ENCODE data around the gene PAFAH2. TPM values are rescaled to one million over a fixed set of nuclear protein-coding genes. Genes with fewer than 3 reads are reported as not detected.

PAFAH2 gene
- polyA plus RNA-seq, 1 of the 3 experiments (the other 2 are of a cell fraction): 10.8 TPM

DNA sequence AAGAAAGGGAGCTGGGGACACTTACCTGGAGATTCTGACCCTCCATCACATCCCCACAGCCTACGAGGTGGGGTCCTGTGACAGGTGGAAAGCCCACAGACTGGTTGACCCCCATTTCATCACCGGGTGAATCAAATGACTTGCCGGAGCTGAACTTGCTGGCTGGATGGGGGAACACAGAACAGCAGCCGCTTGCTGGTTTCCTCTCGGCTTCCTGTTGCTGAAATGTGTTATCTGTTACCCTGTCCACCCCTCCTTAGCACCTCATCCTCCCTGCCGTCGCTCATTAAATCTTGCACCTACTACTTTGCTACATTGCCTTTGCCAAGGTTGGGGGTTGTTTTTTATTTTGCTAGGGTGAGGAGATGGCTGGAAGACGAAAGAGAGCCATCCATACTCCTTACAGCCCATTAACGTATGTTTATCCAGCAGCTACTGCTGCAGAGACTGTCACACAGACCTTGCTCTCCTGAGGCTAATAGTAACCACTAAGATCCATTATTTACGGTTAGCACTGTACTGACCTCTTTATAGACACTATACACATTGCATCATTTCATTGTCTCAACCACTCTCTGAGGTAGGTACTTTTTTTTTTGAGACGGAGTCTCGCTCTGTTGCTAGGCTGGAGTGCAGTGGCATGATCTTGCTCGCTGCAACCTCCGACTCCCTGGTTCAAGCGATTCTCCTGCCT is 7.0 kb downstream of the PAFAH2 start:
- TF ChIP-seq, protein P1, sequence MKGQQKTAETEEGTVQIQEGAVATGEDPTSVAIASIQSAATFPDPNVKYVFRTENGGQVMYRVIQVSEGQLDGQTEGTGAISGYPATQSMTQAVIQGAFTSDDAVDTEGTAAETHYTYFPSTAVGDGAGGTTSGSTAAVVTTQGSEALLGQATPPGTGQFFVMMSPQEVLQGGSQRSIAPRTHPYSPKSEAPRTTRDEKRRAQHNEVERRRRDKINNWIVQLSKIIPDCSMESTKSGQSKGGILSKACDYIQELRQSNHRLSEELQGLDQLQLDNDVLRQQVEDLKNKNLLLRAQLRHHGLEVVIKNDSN (IDR thresholded peaks at IDR 0.05; ENCODE audit: borderline replicate concordance, low read depth): no peak
- TF ChIP-seq YY1 (IDR thresholded peaks at IDR 0.05; ENCODE audit: low read depth) (no peak), FOXM1 (IDR thresholded peaks at IDR 0.05; ENCODE audit: low read depth) (no peak), RFX5 (IDR thresholded peaks at IDR 0.05; ENCODE audit: low read length) (no peak), FOSL2 (IDR thresholded peaks at IDR 0.05; ENCODE audit: borderline replicate concordance, low read depth) (no peak)
- TF ChIP-seq, protein P2, sequence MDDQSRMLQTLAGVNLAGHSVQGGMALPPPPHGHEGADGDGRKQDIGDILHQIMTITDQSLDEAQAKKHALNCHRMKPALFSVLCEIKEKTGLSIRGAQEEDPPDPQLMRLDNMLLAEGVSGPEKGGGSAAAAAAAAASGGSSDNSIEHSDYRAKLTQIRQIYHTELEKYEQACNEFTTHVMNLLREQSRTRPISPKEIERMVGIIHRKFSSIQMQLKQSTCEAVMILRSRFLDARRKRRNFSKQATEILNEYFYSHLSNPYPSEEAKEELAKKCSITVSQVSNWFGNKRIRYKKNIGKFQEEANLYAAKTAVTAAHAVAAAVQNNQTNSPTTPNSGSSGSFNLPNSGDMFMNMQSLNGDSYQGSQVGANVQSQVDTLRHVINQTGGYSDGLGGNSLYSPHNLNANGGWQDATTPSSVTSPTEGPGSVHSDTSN (IDR thresholded peaks at IDR 0.05): no peak
- Histone ChIP-seq H3K79me2 (ENCODE audit: insufficient read depth) (peaks cover 1% of the 10 kb centered on the region; the same call in 1 of the 2 replicates), H3K4me1 (ENCODE audit: control insufficient read depth in 1 of 2, insufficient read depth in 2 of 2, low read depth in 1 of 2, low read length in 1 of 2) (peaks cover 0 to 6% of the 10 kb centered on the region in 2 experiments; a peak in 2 of 4 replicates), H3K4me2 (no peak overlapping the region), H3K9me3 (no peaks in the 10 kb centered on the region), H3K9me2 (no peaks in the 10 kb centered on the region), H3F3A (replicated peaks; ENCODE audit: insufficient read depth) (no peaks in the 10 kb centered on the region), H2AFZ (ENCODE audit: low read depth) (no peak overlapping the region), H3K9ac (no peak overlapping the region), H3K4me3 (ENCODE audit: low read depth in 2 of 2, low read length in 1 of 2) (no peak overlapping the region), H4K20me1 (ENCODE audit: insufficient read depth) (no peaks in the 10 kb centered on the region), H3K27me3 (ENCODE audit: insufficient read depth) (no peaks in the 10 kb centered on the region), H3K27ac (ENCODE audit: low read depth in 2 of 2, low read length in 1 of 2) (no peak overlapping the region), H3K36me3 (replicated peaks in 1 of 2; ENCODE audit: control insufficient read depth in 1 of 2, insufficient read depth in 2 of 2, low read length in 1 of 2) (peaks cover 6 to 19% of the 10 kb centered on the region in 2 experiments)
- ChIA-PET CTCF (interaction anchor here (0.6 to 6.7 kb wide), 6 partner anchors 10 to 236 kb away, joined by 3 to 34 read pairs (median 3); no protein-coding TSS in a partner anchor), POLR2A (no interaction called here)
- DNase-seq: no peak
- 94% methylated on average over 12 of the region's 15 CpGs for WGBS (ENCODE audit: low lambda C conversion rate)

DNA sequence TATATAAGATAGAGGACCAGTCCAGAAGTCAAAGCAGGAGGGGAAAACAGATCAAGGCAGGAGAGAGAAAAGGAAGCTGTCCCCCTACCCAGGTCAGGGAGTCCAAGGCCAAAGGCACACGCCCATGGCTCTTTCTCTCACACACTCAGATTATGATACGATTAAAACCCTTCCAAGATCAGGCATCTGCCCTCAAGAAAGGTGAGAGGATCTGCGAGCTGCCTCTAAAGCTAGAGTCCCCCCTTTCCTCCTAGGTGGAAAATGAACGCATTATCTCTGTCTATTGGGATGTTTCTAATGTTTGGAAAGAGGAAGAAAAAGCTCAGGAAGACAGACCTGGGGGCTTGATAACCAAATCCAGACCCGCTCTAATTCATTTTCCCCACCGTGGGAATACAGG is 7.6 kb downstream of the PAFAH2 start:
- Histone ChIP-seq H3K36me3 (replicated peaks in 1 of 2; ENCODE audit: control insufficient read depth in 1 of 2, insufficient read depth in 2 of 2, low read length in 1 of 2) (peaks cover 10 to 24% of the 10 kb centered on the region in 2 experiments), H3K4me3 (ENCODE audit: low read depth in 2 of 2, low read length in 1 of 2) (no peak overlapping the region), H3K9me3 (no peaks in the 10 kb centered on the region), H2AFZ (ENCODE audit: low read depth) (no peak overlapping the region), H3K4me1 (ENCODE audit: control insufficient read depth in 1 of 2, insufficient read depth in 2 of 2, low read depth in 1 of 2, low read length in 1 of 2) (peaks cover 0 to 6% of the 10 kb centered on the region in 2 experiments; a peak in 2 of 4 replicates), H3K79me2 (ENCODE audit: insufficient read depth) (no peaks in the 10 kb centered on the region), H4K20me1 (ENCODE audit: insufficient read depth) (no peaks in the 10 kb centered on the region), H3K9ac (no peak overlapping the region), H3K4me2 (no peak overlapping the region), H3K27ac (ENCODE audit: low read depth in 2 of 2, low read length in 1 of 2) (no peak overlapping the region), H3K9me2 (no peaks in the 10 kb centered on the region), H3K27me3 (ENCODE audit: insufficient read depth) (no peaks in the 10 kb centered on the region), H3F3A (replicated peaks; ENCODE audit: insufficient read depth) (no peaks in the 10 kb centered on the region)
- POLR2A ChIA-PET: no interaction called here
- CTCF ChIA-PET: interaction anchor here (0.6 to 6.7 kb wide), 6 partner anchors 7 to 95 kb away, joined by 3 to 34 read pairs (median 4); partner anchors contain the start of gene PAFAH2
- 91% methylated on average over 6 of the region's 6 CpGs for WGBS (ENCODE audit: low lambda C conversion rate)
- TF ChIP-seq, protein P3, sequence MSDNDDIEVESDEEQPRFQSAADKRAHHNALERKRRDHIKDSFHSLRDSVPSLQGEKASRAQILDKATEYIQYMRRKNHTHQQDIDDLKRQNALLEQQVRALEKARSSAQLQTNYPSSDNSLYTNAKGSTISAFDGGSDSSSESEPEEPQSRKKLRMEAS (IDR thresholded peaks at IDR 0.05; ENCODE audit: low read depth): no peak
- no peak for TF ChIP-seq FOSL2 (IDR thresholded peaks at IDR 0.05; ENCODE audit: borderline replicate concordance, low read depth)
- TF ChIP-seq GATA2 (CRISPR knock-in tag; IDR thresholded peaks at IDR 0.05): no peak
- TF ChIP-seq, protein P4, sequence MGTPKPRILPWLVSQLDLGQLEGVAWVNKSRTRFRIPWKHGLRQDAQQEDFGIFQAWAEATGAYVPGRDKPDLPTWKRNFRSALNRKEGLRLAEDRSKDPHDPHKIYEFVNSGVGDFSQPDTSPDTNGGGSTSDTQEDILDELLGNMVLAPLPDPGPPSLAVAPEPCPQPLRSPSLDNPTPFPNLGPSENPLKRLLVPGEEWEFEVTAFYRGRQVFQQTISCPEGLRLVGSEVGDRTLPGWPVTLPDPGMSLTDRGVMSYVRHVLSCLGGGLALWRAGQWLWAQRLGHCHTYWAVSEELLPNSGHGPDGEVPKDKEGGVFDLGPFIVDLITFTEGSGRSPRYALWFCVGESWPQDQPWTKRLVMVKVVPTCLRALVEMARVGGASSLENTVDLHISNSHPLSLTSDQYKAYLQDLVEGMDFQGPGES (IDR thresholded peaks at IDR 0.05; ENCODE audit: low read depth, low read length): no peak
- TF ChIP-seq, protein P5, sequence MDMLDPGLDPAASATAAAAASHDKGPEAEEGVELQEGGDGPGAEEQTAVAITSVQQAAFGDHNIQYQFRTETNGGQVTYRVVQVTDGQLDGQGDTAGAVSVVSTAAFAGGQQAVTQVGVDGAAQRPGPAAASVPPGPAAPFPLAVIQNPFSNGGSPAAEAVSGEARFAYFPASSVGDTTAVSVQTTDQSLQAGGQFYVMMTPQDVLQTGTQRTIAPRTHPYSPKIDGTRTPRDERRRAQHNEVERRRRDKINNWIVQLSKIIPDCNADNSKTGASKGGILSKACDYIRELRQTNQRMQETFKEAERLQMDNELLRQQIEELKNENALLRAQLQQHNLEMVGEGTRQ (IDR thresholded peaks at IDR 0.05; ENCODE audit: borderline replicate concordance, low read depth, low read length): no peak
- no peak for TF ChIP-seq RAD21 (IDR thresholded peaks at IDR 0.05; ENCODE audit: low read length)
- TF ChIP-seq FOXJ3 (CRISPR knock-in tag; IDR thresholded peaks at IDR 0.05): no peak
- no peak for TF ChIP-seq SIN3A (IDR thresholded peaks at IDR 0.05; ENCODE audit: borderline replicate concordance, low read depth, low read length)
- TF ChIP-seq, protein P6, sequence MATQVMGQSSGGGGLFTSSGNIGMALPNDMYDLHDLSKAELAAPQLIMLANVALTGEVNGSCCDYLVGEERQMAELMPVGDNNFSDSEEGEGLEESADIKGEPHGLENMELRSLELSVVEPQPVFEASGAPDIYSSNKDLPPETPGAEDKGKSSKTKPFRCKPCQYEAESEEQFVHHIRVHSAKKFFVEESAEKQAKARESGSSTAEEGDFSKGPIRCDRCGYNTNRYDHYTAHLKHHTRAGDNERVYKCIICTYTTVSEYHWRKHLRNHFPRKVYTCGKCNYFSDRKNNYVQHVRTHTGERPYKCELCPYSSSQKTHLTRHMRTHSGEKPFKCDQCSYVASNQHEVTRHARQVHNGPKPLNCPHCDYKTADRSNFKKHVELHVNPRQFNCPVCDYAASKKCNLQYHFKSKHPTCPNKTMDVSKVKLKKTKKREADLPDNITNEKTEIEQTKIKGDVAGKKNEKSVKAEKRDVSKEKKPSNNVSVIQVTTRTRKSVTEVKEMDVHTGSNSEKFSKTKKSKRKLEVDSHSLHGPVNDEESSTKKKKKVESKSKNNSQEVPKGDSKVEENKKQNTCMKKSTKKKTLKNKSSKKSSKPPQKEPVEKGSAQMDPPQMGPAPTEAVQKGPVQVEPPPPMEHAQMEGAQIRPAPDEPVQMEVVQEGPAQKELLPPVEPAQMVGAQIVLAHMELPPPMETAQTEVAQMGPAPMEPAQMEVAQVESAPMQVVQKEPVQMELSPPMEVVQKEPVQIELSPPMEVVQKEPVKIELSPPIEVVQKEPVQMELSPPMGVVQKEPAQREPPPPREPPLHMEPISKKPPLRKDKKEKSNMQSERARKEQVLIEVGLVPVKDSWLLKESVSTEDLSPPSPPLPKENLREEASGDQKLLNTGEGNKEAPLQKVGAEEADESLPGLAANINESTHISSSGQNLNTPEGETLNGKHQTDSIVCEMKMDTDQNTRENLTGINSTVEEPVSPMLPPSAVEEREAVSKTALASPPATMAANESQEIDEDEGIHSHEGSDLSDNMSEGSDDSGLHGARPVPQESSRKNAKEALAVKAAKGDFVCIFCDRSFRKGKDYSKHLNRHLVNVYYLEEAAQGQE (IDR thresholded peaks at IDR 0.05; ENCODE audit: low read depth, low read length): no peak
- DNase-seq: no peak

Data from SK-N-SH (cell line).